Non-pigmented ciliary epithelial cell (primary cell): ENCODE measurements around the gene ZNF792.
"Not testable (repeated sequence)": the region's sequence is repeated elsewhere in the genome, so short reads cannot be mapped to it uniquely, and the experiment has no call there.

ENCODE experiments used
- DNase-seq: peaks from one replicate; pipeline ENCODE4 v3.0.0-alpha.2; 2010; ENCODE audit warnings: low read depth

Gene ZNF792

DNA sequence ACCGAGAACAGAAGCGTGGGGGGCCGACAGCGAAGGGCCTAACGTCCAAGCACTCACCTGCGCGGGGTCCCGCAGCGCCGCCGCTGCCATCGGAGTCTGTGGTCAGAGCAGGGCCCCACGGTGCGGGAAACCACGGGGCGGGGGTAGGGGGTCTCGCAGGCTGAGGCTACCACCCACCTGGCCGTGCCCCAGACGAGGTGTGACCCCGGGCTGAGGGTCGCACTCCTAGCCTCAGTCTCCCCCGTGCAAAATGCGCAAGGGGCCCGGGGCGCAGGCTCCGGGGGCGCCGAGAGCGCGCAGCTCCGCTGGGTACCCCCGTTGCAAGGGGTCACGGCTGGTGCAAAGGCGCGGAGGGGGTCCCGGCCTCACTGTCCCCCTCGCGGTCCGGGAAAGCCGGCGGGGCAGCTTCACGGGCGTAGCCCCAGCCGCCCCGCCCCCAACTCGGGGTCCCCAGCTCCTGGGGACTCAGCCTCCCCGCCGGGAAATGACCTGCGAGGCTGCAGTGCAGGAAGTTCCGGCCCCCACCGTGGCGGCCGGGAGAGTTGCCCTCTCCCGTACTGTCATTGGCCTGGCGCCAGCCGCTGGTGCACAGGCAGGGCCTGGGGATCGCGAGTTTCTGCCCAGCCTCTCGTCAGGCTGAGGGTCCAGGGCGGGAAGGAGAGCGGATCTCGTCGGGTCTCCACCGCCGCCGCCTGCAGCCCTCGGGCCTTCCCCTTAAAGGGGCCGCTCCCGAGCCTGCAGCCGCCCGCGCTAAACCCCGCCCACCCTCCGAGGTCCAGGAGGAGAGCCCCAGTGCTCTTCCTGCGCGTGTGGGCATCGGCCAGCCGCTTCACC is at the start of gene ZNF792:
TSS of gene ZNF792 (minus strand) at position 657 of the 834 bp plus-strand sequence. CDS start at position 90, 567 bp downstream.
- no peak for DNase-seq

DNA sequence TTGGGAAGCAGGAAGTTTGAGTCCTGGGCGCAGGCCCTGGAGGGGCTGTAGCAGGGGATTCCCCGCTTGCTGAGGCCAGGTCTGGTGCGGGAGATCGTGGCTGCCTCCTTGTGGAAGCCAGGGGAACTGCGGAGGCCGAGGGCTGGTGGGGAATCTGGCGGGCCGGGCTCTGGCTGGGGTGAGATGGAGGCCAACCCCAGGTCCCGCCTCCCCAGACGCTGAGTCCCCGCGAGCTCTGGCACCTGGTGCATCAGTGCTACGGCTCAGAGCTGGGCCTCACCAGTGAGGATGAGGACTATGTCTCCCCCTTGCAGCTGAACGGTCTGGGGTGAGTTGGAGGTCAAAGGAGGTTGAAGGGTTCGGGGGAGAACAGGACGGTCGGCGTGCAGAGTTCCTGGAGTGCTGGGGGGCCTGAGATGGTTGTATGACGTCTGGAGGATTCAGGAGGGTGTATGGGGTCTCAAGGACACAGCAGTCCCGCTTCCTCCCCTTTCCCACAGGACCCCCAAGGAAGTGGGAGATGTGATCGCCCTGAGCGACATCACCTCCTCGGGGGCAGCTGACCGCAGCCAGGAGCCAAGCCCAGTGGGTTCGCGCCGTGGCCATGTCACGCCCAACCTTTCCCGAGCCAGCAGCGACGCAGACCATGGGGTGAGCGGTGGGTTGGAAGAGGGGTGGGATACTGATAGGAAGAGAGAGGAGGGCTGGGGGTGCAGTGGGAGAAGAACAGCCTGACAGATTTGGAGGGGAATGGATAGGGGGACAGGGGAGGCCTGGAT is 49.2 kb upstream of the ZNF792 start:
- no peak for DNase-seq

- DNase-seq: no peak
Measured at GRCh38 chr19:35011737-35012682, 48.0 kb upstream of the ZNF792 start.

- DNase-seq: no peak
Measured at GRCh38 chr19:35011091-35011689, 47.2 kb upstream of the ZNF792 start.

DNA sequence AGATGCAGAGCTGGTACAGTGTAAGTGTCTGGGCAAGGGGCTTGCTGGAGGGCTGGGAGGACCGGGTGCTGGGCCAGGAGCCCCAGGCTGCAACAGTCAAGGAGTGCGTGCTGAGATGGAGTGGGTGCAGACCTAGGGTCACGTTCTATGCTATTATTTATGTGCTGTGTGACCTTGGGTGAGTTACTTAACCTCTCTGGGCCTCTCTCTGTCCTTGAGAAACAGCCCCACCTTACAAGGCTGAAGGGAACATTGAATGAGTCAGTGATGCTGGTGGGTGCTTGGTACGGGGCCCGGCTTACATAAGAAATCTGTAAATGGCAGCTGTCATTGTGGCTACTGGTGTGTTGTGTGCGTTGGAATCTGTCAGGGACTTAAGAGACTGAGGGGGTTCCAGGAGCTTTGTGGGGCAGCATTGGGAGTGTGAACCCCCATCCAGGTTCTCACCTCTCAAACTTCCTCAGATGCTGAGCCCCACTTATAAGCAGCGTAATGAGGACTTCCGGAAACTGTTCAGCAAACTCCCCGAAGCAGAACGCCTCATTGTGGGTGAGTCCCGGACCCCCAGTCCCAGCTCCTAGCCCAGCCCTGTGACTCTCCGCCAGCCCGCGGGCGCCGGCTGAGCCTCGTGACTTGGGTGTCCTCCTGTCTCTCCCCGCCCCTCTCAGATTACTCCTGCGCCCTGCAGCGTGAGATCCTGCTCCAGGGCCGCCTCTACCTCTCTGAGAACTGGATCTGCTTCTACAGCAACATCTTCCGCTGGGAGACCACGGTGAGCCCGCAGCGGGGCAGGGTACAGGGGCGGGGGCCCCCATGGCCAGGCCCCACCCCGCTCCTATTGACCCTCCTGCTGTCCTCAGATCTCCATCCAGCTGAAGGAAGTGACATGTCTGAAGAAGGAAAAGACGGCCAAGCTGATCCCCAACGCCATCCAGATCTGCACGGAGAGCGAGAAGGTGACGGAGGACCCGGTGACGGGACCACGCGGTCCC is 45.7 kb upstream of the ZNF792 start:
- DNase-seq: no peak

GRCh38 chr19:35008891-35009341 is 44.9 kb upstream of the ZNF792 start:
- DNase-seq: no peak

DNA sequence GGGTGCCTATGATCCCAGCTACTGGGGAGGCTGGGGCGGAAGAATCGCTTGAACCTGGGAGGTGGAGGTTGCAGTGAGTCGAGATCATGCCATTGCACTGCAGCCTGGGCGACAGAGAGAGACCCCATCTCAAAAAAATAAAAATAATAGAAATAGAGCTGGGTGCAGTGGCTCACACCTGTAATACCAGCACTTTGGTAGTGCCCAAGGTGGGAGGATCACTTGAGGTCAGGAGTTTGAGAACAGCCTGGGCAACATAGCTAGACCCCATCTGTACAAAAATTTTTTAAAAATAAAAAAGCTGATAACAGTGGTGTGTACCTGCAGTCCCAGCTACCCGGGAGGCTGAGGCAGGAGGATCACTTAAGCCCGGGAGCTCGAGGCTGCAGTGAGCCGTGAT is 43.4 kb upstream of the ZNF792 start:
- DNase-seq: not testable (repeated sequence)

GRCh38 chr19:35006999-35007365 is 43.0 kb upstream of the ZNF792 start:
- no peak for DNase-seq

GRCh38 chr19:35006342-35006998 is 42.4 kb upstream of the ZNF792 start:
- peak; percentile 63 for DNase-seq

- DNase-seq: not testable (repeated sequence)
Measured at GRCh38 chr19:35006007-35006341, 41.9 kb upstream of the ZNF792 start.

DNA sequence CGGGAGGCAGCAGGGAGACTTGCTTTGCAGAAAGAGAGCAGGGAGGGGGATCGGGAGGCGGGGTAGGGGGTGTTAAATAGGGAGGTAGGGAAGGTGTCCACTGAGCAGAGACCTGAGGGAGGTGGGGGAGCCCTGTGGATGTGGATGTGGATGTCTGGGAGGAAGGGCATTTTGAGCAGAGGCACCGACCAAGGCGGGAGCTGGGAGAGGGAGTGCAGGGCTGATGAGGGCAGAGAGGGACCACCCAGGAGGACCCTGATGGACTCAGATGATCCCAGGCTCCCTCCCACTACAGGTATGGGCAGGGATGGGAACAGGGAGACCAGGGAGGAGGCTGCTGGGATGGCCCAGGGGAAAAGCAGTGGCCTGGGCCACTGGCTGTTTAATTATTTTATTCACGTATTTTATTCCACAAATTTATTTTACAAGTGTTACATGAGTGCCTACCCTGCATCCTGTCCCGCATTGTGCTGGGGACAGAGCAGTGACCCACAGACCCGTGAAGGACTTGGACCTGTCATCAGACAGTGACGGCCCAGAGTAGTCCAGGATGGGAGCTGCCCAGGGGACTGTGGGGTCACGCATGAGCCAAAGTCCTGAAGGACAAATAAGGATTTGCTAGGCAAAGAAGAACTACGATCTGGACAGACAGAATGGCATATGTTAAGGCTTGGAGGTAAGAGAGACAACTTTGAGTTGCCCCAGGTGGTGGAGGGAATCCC is 41.4 kb upstream of the ZNF792 start:
- no peak for DNase-seq

GRCh38 chr19:35004517-35005255 is 40.7 kb upstream of the ZNF792 start:
- no peak for DNase-seq

GRCh38 chr19:35002037-35002535 is 38.1 kb upstream of the ZNF792 start:
- no peak for DNase-seq

GRCh38 chr19:35000647-35001501 is 36.8 kb upstream of the ZNF792 start:
- DNase-seq: no peak

DNA sequence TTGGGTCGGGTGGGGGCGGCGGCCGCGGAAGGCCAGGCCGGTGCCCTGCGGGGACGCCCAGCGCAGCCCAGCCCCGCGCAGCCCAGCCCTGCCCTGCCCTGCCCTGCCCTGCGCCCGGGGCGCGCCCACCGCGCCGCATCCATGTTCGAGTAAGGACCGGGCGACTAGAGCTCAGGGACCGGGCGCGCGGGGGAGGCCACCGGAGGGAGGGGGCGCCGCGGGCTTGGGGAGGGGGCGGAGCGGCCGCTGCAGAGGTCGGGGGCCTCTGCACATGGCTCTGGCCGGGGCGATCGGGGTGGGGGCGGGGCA is 36.3 kb upstream of the ZNF792 start:
- no peak for DNase-seq

DNA sequence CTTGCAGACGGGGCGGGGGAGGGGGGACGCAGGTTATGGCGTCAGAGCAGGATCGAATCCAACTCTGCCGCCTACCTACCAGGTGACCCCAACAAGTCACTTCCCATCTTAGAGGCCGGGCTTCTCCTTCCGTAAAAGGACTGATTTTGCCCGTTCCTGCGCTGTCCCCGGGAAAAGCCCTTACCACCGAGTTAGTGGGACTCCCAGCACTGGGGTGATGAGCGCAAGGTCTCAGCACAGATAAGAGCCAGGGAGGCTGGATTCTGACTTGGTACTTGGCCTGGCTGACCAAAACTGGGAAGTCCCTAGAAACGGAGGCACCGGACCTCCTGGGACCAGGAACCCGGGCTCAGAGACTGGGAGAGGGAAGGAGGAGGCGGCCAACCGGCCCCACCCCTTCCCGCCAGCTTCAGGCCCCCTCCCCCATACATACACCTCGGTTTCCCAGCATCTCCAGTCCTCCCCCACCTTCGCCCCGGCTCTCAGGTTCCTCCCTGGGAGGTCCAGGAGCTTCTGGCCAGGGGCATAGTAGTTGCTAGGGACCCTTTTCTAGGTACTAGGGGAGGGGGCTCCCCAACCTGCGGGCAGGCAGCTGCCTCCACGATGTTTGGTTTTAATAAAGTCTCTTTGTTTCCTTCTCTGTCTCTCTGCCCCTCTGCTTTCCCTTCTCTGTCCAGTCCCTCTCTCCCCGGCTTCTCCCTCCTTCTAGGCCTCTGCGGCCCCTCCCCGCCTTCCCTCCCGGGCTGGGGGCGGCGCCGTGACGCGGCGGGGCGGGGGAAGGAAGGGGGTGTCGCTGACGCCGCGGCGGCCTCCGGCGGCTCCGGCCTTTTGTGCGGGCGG is 35.7 kb upstream of the ZNF792 start, which contains the start of gene GRAMD1A:
TSS of gene GRAMD1A (plus strand) at position 826 of the 840 bp plus-strand sequence. CDS start 156 bp downstream, outside the sequence.
- DNase-seq: no peak
